GM19463 (cell line): ENCODE measurements around the gene PTPN14.

Experiments
- ATAC-seq: cut with Tn5 transposase; IDR thresholded peaks from one replicate; pipeline ENCODE4 v1.9.1; 2021; ENCODE audit warnings: mild to moderate bottlenecking, moderate library complexity; ENCODE audit not compliant: unreplicated experiment

PTPN14 gene

DNA sequence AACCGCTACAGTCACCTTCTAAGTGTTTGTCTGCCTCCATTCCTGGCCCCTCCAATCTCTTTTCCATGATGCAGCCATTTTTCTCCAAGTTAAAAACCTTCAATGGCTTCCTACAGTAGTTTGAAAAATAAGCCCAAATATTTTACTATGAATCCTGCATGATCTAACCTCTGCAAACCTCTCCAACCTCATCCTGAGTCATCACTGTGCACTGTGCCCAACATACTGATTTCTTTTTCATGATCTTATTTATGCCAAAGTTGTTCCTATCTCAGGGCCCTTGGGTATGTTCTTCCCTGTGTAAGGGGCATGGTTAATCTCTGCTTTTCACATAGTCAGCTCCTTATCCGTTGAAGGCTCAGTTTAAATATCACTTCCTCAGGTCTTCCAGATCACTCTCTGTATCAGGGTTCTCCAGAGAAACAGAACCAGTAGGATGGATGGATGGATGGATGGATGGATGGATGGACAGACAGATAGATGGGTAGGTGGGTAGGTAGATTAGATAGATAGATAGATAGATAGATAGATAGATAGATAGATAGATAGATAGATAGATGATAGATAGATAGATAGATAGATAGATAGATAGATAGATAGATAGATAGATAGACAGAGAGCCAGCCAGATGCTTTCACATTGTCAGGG, 18.1 kb upstream of the PTPN14 start:
- ATAC-seq, result no peak

DNA sequence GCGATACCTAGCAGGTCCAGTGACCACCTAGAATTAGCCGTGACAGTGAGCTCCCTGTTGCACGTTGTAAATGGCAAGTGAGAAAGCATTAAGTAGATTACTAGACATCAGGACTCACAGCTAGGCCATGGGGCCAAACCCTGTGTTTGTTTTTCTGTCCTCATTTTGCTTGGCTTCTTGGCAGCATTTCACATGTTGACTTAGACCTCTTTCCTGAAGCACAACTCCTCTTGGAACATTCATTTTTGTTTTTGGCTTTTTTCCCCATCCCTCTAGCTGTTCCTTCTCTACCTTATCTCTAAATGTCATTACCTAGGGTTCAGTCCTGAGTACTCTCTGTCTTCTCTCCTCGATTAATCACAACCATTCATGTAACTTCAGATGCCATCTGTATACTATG, 16.9 kb upstream of the PTPN14 start:
- no peak for ATAC-seq

DNA sequence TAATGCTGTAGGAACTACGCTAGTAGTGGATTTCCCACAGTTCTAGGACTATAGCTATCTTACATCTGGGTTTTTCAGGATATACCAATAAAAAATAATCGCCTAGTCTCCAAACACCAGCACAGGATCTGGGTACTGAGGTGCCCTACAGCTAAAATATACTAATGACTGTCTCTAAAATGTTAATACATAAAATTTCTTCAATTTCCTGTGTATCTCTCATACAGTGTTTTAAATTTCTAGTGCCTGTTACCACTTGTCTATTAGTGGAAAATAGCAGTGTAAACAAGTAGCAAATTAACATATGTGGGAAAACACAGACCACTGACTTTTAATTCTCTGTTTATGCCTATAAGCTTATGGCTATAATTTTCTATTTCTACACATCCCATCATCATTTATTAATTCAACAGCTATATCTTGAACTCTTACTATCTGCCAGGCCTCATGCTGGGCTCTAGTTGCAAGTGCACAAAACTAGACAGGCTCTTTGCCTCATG, 16.1 kb upstream of the PTPN14 start:
- ATAC-seq, result no peak

DNA sequence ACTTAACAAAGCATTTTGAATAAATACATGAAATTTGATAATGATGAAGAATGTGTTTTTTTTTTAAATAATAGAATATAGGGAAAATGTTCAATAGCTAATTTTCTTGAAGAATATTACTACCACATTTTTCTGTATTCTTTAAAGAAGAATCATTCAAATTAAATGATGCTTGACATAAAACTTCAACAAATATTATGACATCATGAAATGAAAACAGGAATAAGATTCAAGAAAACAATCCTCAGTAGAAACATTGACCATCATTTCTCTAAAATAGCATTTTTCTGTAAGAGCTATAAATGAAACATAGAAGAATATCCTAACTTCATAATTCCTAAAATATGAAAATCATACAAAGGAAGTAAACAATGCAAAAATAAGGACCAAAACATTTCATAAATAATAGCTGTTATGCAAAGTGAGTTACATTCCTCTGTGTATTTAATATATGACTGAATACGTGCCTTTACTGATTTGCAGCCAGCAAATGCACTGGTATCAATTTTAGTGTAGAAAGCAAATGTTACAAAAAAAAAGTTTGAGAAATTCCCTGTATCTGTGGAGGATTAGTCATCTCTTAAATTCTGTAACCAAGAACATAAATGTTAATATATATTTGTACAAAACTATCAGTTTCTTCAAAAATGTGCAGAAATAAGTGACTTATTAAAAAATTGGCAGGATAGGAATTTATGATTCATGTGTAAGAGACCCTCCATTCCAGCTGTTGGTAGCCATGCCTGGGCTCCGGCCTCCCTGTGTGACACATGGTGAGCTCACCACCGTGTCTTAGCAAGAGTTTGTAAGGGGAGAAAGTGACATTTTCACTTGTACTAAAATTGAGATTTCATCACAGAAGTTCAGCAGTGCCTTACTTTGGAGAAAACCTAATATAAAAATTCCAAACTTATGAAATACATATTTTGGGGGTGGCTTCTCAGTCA, 15.0 kb upstream of the PTPN14 start:
- peak; percentile 68 for ATAC-seq

DNA sequence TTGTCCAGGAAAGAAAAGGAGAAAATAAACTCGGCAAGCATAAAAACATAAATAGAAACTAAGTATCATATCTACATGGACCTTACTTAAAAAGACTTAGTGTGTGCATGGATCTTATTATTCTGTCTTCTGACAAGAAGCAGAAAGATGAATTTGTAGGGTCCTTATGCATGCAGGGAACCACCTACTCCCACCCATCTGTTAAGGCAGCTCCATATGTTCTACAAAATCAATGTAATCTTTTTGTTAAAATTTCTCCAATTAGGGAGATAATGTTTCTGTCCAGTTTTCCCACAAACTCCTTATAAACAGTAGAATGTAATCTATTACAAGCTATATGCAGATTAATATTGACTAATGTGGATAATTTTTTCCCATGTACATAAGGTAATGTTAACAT, 13.9 kb upstream of the PTPN14 start:
- ATAC-seq, result no peak

DNA sequence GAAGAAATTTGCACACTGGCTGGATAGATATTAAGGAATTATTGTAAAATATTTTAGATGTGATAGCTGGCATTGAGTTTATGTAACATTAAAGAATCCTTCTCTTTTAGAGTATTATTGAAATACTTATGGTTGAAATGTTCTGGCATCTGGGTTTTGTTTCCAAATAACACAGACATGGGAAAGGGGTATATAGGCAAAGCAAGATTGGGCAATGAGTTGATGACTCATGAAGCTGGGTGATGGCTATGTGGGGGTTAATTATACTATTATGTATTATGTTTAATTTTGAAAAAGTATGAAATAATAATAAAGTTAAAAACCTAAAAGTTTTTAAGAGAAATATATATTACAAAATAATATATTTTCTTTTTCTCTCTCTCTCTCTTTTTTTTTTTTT, 12.5 kb upstream of the PTPN14 start:
- ATAC-seq, result no peak

DNA sequence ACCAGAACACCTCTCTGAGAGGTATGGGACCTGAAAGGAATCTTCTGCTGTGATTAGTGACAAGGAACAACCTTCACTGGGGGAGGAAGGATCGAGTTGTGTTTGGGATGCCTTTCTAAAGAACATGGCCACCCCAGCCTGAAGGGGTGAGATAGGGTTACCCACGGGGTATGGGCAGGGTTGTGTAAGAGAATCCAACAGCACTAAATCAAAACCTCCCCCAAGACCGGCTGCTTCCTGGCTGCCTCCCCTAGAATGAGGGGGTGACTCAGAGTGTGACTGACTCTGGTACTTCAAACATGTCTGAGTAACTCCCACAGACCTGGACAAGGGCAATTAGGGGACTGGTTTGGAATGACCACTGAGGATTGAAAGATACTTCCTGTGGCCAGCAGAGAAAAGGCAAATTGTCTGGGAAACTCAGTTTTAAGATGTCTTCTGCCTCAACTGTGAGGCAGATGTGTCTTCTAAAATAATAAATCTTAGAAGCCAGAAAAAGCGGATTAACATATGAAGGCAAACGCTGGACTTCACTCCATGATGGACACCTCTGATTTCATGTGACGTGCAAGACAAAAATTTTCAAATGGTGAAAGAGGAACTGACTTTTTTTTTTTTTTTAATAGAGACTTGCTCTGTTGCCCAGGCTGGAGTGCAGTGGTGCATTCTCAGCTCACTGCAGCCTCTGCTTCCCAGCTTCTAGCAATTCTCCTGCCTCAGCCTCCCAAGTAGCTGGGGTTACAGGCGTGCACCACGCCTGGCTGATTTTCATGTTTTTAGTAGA, 6.7 kb upstream of the PTPN14 start:
- peak; percentile 68 for ATAC-seq

DNA sequence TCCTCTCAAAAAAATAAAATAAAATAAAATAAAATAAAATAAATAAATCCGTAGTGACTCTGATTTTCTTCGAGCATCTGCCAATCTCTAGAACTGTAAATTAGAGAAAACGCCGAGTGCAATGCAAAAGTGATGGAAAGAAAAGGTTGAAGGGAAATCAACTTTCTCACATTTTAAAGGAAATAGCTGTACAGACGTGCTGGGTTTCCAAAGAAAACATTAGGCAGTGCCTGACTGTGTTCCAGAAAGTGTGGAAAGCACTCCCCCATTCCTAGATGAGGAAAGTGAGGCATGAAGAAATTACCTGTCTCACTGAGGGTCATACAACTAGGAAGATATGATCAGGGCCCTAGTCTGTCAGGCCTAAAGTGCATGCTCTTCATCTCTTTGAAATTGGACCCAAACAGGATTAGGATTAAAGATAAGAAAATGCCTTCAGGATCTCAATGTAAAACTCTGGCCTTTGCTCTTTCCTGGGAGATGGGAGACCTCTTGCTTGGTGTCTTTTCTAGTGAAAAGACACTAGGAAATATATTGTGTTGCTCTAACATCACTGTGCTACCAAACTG, 1.8 kb upstream of the PTPN14 start:
- ATAC-seq, result no peak

DNA sequence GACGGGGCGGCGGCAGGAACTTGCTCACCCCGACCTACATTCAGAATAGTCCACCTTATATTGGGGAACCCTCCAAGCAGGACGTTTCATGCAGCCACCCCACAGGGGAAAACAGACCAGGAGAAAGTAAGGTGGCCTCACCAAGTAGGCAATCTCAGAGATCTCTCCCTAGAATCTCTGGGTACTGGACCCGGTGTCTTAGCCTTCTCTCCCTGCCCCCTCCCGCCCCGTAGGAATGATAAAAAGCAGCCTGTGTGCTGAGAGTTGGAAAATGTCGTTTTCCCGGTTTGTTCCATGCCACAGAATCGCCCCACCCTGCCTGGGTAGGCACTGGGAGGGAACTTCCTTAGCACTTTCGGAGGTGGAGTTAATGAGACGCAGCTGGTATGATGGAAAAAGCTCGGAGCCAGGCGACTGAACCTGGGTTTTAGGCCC, 789 bp upstream of the PTPN14 start:
- no peak for ATAC-seq

DNA sequence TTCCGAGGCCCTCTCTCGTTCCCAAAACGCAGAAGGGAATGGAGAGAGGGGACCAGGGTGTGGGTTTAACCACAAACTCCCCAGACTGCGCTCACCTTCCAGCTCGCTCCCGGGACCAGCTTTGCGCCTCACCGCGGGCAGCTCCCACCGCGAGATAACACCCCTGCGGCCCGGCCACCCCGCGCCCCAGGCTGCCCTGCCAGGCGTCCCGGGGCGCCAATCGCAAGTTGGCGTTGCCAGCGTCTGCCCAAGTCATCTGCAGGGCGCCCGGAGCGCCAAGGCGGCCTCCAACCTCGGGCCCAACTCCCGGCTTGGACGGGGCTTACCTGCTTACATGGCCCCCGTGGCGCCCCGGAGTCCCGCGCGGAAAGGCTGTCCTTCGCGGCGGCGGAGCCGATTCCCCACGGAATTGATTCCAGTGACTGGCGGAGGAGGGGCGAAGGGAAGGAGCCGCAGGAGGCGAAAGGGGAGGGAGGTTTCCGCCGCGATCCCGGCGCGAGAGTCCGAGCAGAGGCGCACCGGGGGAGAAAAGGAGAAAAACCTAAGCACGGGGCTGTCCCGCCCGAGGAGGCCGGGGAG, 456 bp downstream of the PTPN14 start:
- peak; percentile 22 for ATAC-seq

DNA sequence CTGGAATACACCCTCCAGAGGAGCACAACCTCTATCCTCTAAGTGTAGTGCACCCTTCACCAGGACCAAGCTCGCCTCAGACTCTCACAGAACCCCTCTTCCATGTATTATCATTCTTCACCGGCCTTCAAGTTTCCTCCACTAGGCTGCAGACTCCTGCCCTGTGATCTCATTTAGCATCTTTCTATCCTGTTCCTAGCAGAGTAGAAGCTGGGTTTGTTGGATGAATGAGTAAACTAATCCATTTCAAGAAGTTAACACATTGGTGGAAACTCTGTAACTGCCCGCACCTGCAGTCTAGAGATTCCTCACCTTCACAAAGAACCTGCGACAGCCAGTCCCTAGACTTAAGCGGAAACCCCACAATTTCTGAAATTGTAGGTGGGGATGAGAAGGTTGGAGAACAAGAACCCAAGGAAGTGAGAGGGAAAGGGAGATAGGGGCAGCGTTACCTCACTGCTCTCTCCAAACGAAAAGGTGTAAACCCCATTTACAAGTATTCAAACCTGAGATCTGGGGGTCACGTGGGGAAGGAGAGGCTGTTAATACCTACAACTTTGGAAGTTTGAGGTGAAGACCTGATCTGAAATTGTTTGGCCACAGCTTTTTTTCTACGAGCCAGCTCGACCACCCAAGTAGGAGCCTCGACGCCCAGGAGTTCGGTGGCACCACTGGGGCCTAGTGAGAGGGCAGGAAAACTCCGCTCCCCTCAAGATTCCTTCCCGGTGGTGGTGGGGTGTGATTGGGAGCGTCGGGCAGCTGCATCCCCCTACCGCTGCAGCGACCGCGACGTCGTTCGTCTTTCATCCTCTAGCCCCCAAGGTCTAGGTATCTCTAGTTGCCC, 1.2 kb downstream of the PTPN14 start:
- ATAC-seq, result no peak

DNA sequence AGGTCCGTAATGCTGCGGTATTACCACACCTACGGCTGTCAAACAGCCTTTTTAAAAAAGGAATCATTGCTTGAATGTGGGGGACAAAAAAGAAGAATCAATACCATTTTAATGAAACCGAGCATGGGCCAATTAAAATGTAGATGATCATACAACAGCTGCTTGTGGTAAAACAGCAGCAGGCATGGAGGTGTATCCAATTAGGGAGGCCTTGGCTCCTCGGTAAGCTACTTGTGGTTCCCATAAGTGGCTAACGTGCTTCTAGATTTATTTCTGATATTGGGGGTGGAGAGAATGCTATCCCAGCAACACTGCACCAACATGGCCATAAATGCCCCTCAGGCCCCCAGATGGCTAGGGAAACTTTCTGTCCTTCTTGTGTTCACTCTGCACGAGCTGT, 1.8 kb downstream of the PTPN14 start:
- no peak for ATAC-seq

DNA sequence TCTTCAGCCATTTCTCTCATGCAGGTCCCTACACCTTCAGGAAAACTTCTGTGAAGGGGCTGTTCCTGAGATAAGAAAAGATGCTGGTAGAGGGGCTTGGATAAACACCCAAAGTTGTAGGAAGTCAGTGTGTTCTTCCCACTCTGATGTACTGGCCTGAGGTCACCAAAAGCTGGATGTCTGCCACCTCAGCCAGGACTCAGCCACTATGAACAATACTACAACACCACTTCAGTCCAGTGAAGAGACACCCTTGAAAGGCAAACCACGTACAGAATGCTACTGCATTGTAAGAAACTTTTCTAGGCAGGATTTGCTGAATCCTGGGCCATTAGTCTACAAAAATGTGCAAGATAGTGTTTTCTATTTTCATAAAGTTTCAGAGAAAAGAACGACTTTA, 2.4 kb downstream of the PTPN14 start:
- no peak for ATAC-seq

DNA sequence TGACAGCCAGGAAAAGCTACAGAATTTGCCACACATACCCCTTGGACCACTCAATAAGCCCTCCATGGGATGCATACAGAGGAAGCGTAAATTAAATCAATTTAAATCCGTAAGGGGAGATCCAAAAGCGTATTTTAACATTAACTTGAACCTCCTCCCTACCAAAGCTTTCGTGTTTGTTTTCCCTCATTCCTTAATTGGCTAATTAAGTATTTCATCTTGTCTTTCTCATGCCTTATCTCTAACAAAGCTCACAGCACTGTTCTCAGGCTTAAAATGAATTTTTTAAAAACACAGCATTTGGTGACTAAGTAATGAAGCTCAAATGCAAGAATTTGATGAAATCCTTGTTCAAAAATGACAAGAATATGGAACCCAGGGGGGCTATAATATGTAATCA, 3.1 kb downstream of the PTPN14 start:
- ATAC-seq, result no peak

DNA sequence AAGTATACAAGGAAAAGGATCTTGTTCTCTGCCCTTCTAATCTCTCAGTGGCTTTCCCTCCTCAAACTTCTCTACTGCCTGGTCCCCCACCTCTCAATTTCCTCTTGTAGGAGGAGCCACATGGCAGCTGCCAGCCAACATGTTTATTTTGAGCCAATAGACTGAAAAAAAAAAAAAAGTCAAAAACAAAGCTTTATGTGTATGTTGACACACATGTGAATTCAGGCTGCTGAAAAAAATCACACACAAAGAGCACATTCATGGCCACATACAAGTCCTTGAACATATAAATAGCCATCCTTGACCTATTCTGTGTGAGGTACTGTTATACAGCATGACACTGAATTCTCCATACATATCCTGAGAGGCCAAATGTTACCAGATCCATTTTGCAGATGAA, 3.7 kb downstream of the PTPN14 start:
- no peak for ATAC-seq

DNA sequence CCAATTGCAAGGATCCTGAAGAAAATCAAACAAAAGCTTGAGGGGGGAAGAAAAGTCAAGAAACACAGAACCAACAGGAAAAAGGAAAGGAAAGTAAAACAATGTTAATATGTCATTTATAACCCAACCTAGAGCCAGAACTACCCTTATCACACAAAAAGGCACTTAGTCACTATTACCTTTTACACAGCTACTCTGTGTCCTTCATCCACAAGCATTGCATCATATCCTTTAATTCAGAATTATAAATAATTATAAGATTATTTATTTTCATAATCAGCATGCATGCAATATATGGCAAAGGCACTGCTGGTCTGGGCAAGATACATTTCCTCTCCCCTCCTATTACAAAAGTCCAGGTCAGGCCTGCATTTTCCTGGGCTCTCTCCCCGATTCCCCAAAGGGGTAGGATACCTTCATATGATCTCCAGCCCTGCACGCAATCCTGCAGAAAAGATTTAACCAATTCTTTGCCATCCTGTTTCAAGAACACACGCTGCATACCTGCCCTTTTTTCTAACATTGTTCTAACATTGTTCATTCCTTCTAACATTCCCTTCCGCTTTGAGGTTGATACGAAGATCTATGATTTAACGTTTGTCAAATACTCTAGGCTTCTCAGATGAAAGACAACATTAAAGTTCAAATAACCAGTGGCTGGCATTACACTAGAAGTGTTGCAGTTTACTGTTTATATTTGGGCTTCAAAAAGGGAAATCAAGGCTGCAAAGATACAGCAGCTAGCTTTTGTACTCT, 4.3 kb downstream of the PTPN14 start:
- ATAC-seq, result no peak

DNA sequence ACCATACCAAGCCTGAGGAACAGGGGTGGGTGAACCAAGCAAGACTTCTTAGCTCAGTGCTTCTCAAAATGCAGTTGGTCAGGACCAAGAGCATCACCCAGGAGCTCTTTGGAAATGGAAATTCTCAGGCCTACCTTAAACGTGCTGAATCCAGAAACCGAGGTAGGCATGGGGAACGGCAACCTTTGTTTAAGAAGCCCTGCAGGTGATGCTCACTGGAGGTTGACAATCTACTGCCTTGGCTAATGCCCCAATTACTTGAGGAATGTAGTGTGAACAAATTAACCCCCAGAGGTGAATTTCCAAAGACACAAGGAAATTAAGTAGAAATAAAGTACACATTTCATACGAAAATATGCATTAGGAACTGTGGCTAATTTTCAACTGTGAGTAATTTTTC, 5.3 kb downstream of the PTPN14 start:
- ATAC-seq, result no peak

DNA sequence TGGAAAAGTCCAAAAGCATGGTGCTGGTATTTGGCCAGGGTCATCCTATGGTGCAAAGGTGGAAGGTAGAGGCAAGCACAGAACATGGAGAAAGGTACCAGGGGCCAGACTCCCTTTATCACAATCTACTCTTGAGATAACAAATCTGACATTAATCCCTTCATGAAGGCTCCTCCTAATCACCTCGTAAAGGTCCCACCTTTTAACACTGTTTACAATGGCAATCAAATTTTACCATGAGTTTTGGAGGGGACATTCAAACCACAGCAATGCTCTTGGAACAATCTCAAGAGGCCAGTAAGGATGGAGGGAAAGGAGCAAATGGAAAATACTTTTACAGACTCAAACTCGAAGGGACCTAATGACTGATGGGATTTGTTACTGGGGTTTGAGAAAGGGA, 6.1 kb downstream of the PTPN14 start:
- no peak for ATAC-seq

DNA sequence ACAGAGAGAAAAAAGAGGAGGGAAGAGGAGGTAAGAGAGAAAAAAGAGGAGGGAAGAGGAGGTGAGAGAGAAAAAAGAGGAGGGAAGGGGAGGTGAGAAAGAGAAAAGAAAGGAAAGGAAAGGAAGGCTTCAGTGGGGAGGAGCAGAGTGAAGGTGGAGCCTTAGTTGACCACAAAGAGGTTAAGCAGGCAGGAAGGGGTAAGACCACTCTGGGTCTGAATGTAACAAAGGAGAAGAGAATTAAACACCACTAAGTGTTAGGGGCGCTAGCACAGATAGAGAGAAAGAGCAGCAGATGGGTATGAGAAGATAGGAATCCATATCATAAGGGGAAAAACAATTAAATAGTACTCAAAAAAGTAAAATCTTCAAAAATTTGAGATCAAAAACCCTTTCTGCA, 6.6 kb downstream of the PTPN14 start:
- ATAC-seq, result no peak
